Measurements from ENCODE around the gene TAF4. TPM values are rescaled to one million over a fixed set of nuclear protein-coding genes. Genes with fewer than 3 reads are reported as not detected.

TAF4 gene
- total and polyA plus RNA-seq, 2 of the 13 experiments (the other 11 are each of a cell fraction or from before 2014, with no cell fraction given) = 5.9 to 12.0 TPM

DNA sequence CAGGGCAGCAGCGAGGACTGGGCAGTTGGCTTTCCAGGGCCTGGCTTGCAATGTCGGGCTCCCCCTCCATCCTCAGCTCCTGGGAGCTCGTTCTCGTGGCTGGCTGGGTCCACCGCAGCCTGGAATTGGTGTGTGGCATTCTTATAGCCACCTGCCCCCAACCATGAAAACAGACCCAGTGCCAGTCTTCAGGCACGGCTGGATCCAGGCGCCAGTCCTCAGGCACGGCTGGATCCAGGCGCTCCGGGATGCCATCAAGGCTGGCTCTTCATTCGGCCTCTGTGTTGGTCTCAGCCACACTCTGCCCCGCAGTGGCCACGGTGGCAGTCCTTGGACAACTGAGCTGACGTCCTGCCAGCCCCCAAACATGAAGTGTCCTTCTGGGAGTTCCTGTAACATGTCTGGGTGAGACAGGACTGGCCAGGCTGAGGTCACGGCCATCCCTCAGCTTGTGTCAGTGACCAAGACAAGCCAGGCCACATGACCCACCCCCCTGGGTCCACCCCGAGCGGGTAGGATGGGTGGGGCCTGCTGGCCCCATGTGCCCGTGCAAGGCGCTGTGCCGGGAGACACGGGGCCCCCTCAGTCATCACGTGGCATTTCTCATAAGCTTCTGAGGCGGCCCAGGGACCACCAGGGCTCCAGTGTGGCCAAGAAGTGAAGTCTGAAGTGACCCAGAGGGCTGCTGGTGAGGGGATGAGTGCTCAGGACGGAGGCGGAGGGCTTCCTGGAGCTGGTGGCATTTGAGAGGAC is 99.0 kb downstream of the TAF4 start (continued):
- TF ChIP-seq, protein P1, sequence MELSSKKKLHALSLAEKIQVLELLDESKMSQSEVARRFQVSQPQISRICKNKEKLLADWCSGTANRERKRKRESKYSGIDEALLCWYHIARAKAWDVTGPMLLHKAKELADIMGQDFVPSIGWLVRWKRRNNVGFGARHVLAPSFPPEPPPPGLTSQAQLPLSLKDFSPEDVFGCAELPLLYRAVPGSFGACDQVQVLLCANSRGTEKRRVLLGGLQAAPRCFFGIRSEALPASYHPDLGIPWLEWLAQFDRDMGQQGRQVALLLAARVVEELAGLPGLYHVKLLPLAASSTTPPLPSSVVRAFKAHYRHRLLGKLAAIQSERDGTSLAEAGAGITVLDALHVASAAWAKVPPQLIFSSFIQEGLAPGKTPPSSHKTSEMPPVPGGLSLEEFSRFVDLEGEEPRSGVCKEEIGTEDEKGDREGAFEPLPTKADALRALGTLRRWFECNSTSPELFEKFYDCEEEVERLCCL (CRISPR knock-in tag; IDR thresholded peaks at IDR 0.05; ENCODE audit: borderline replicate concordance) = no peak
- TF ChIP-seq ZIK1 (CRISPR knock-in tag; IDR thresholded peaks at IDR 0.05; ENCODE audit: borderline replicate concordance, low read depth) (no peak), HNF4G (IDR thresholded peaks at IDR 0.05; ENCODE audit: borderline replicate concordance, low read depth, low read length) (no peak), HNF4G (CRISPR knock-in tag; IDR thresholded peaks at IDR 0.05; ENCODE audit: borderline replicate concordance, low read depth) (no peak), SOX6 (IDR thresholded peaks at IDR 0.05) (no peak), SOX6 (CRISPR knock-in tag; IDR thresholded peaks at IDR 0.05) (no peak), ZNF235 (CRISPR knock-in tag; IDR thresholded peaks at IDR 0.05; ENCODE audit: borderline replicate concordance) (no peak), AKAP8 (CRISPR knock-in tag; IDR thresholded peaks at IDR 0.05) (no peak), ZNF619 (CRISPR knock-in tag; IDR thresholded peaks at IDR 0.05) (no peak), ZNF343 (CRISPR knock-in tag; IDR thresholded peaks at IDR 0.05) (no peak), ZNF101 (CRISPR knock-in tag; IDR thresholded peaks at IDR 0.05; ENCODE audit: borderline replicate concordance, low read depth) (no peak), ZNF331 (CRISPR knock-in tag; IDR thresholded peaks at IDR 0.05) (no peak), ZNF550 (CRISPR knock-in tag; IDR thresholded peaks at IDR 0.05; ENCODE audit: borderline replicate concordance) (no peak), KDM1A (CRISPR knock-in tag; IDR thresholded peaks at IDR 0.05) (no peak), KLF13 (CRISPR knock-in tag; IDR thresholded peaks at IDR 0.05) (no peak), TEAD3 (CRISPR knock-in tag; optimal IDR thresholded peaks at IDR 0.05; ENCODE audit: borderline replicate concordance) (no peak), ZC3H4 (CRISPR knock-in tag; IDR thresholded peaks at IDR 0.05; ENCODE audit: borderline replicate concordance) (no peak), ARNTL (CRISPR knock-in tag; IDR thresholded peaks at IDR 0.05) (no peak; the same call in 1 of the 2 replicates), NFRKB (IDR thresholded peaks at IDR 0.05) (no peak), BCL6 (CRISPR knock-in tag; IDR thresholded peaks at IDR 0.05) (no peak), MAF1 (CRISPR knock-in tag; IDR thresholded peaks at IDR 0.05; ENCODE audit: borderline replicate concordance) (no peak), ZNF484 (CRISPR knock-in tag; IDR thresholded peaks at IDR 0.05; ENCODE audit: borderline replicate concordance, low read depth) (no peak), HNRNPUL1 (IDR thresholded peaks at IDR 0.05; ENCODE audit: low read depth, low read length) (no peak)
- TF ChIP-seq, protein P2, sequence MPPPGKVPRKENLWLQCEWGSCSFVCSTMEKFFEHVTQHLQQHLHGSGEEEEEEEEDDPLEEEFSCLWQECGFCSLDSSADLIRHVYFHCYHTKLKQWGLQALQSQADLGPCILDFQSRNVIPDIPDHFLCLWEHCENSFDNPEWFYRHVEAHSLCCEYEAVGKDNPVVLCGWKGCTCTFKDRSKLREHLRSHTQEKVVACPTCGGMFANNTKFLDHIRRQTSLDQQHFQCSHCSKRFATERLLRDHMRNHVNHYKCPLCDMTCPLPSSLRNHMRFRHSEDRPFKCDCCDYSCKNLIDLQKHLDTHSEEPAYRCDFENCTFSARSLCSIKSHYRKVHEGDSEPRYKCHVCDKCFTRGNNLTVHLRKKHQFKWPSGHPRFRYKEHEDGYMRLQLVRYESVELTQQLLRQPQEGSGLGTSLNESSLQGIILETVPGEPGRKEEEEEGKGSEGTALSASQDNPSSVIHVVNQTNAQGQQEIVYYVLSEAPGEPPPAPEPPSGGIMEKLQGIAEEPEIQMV (CRISPR knock-in tag; IDR thresholded peaks at IDR 0.05; ENCODE audit: low read depth) = no peak
- TF ChIP-seq, protein P3, sequence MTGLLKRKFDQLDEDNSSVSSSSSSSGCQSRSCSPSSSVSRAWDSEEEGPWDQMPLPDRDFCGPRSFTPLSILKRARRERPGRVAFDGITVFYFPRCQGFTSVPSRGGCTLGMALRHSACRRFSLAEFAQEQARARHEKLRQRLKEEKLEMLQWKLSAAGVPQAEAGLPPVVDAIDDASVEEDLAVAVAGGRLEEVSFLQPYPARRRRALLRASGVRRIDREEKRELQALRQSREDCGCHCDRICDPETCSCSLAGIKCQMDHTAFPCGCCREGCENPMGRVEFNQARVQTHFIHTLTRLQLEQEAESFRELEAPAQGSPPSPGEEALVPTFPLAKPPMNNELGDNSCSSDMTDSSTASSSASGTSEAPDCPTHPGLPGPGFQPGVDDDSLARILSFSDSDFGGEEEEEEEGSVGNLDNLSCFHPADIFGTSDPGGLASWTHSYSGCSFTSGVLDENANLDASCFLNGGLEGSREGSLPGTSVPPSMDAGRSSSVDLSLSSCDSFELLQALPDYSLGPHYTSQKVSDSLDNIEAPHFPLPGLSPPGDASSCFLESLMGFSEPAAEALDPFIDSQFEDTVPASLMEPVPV (CRISPR knock-in tag; IDR thresholded peaks at IDR 0.05) = peak; percentile 17; the same call in 1 of the 2 replicates
- TF ChIP-seq, protein P4, sequence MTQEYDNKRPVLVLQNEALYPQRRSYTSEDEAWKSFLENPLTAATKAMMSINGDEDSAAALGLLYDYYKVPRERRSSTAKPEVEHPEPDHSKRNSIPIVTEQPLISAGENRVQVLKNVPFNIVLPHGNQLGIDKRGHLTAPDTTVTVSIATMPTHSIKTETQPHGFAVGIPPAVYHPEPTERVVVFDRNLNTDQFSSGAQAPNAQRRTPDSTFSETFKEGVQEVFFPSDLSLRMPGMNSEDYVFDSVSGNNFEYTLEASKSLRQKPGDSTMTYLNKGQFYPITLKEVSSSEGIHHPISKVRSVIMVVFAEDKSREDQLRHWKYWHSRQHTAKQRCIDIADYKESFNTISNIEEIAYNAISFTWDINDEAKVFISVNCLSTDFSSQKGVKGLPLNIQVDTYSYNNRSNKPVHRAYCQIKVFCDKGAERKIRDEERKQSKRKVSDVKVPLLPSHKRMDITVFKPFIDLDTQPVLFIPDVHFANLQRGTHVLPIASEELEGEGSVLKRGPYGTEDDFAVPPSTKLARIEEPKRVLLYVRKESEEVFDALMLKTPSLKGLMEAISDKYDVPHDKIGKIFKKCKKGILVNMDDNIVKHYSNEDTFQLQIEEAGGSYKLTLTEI (CRISPR knock-in tag; conservative IDR thresholded peaks at IDR 0.05) = no peak

Measured in HepG2 (cell line).